ENCODE results near the gene KLHL25.

KLHL25 gene

DNA sequence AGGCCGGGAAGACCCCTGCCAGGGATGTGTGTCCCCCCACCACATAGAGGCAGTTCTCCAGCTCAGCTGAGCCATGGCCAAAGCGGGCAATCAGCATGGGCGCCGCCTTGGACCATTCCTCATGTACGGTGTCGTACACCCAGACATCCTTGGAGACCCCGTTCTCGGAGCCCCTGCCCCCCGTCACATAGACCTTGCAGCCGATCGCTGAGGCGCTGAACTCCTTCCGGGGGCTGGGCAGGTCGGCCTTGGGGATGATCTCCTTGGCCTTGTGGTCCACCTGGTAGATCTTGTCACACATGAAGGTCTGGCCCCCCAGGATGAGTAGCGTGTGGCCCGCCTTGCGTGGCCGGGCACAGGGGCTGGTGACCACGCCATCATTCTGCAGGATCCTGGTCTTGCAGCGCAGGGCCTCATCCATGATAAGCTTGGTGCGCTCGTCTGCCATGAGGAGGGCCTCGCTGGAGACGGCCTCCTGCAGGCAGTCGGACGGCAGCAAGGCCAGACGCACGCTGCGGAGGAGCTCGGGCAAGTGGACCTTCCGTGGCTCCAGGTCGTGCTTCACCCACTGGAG, 26.0 kb downstream of the KLHL25 start:
- TF ChIP-seq SP1 (IDR thresholded peaks at IDR 0.05) (no peak), SUZ12 (IDR thresholded peaks at IDR 0.05) (no peak), ZNF384 (IDR thresholded peaks at IDR 0.05) (no peak), HDGF (IDR thresholded peaks at IDR 0.05; ENCODE audit: borderline replicate concordance) (no peak), ELF4 (IDR thresholded peaks at IDR 0.05) (no peak), BHLHE40 (IDR thresholded peaks at IDR 0.05; ENCODE audit: borderline replicate concordance) (no peak), FOXM1 (IDR thresholded peaks at IDR 0.05; ENCODE audit: borderline replicate concordance) (no peak), NFRKB (IDR thresholded peaks at IDR 0.05) (no peak), TARDBP (IDR thresholded peaks at IDR 0.05) (no peak), FOXK2 (IDR thresholded peaks at IDR 0.05) (no peak), ARNT (IDR thresholded peaks at IDR 0.05) (no peak), FOXA1 (IDR thresholded peaks at IDR 0.05) (no peak)
- CTCF ChIA-PET = no interaction called here
- no peak for DNase-seq (ENCODE audit: extremely low spot score)
- POLR2A ChIA-PET = no interaction called here

DNA sequence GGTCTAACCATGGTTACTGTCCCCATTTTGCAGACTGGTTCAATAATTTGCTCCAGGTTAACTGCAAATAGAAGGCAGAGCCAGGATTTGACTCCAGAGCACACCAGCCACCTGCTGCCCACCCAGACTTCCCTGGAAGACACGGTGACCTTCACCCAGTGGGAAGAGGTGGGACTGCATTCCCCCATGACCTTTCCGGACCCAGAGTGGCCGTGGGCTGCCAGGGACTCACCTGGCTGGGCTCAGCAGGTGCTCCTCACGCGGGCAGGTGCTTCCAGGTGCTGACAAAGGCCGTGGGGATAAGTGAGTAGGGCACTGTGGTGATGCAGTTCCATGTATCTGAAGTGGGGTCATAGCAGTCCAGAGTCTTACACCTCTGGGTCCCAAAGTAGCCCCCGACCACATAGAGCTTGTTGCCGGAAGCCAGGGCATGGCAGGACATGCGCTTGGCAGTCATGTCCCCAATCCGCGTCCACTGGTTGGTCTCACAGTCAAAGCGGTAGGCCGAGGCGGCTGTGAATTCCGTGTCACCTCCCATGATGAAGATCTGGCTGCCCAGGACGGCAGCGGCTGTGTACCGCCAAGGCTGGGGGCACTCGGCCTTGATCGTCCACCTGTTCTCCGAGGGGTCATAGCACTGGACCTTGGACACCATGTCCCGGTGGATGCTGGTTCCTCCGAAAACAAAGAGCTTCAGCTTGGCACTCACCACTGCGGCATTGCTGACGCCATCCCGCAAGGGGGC, 26.8 kb downstream of the KLHL25 start:
- TF ChIP-seq LEF1 (IDR thresholded peaks at IDR 0.05; ENCODE audit: borderline replicate concordance) (no peak), ARNT (IDR thresholded peaks at IDR 0.05) (no peak), L3MBTL2 (conservative IDR thresholded peaks at IDR 0.05) (no peak), FOXM1 (IDR thresholded peaks at IDR 0.05; ENCODE audit: borderline replicate concordance) (no peak), TARDBP (IDR thresholded peaks at IDR 0.05) (no peak), SP1 (IDR thresholded peaks at IDR 0.05) (no peak), NFRKB (IDR thresholded peaks at IDR 0.05) (no peak), ZNF384 (IDR thresholded peaks at IDR 0.05) (no peak), SUZ12 (IDR thresholded peaks at IDR 0.05) (no peak), HDGF (IDR thresholded peaks at IDR 0.05; ENCODE audit: borderline replicate concordance) (no peak)
- TF ChIP-seq, protein P1, sequence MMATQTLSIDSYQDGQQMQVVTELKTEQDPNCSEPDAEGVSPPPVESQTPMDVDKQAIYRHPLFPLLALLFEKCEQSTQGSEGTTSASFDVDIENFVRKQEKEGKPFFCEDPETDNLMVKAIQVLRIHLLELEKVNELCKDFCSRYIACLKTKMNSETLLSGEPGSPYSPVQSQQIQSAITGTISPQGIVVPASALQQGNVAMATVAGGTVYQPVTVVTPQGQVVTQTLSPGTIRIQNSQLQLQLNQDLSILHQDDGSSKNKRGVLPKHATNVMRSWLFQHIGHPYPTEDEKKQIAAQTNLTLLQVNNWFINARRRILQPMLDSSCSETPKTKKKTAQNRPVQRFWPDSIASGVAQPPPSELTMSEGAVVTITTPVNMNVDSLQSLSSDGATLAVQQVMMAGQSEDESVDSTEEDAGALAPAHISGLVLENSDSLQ (IDR thresholded peaks at IDR 0.05) = no peak
- ChIA-PET POLR2A (no interaction called here), CTCF (no interaction called here)
- no peak for DNase-seq (ENCODE audit: extremely low spot score)

GRCh38 chr15:85766001-85766831, 28.5 kb downstream of the KLHL25 start:
- ChIA-PET POLR2A (no interaction called here), CTCF (no interaction called here)
- DNase-seq (ENCODE audit: extremely low spot score) = no peak
- TF ChIP-seq, protein P1 (IDR thresholded peaks at IDR 0.05) = no peak
- no peak for TF ChIP-seq FOXK2 (IDR thresholded peaks at IDR 0.05)
- TF ChIP-seq L3MBTL2 (conservative IDR thresholded peaks at IDR 0.05) = no peak
- no peak for TF ChIP-seq ARNT (IDR thresholded peaks at IDR 0.05)
- no peak for TF ChIP-seq FOXM1 (IDR thresholded peaks at IDR 0.05; ENCODE audit: borderline replicate concordance)
- TF ChIP-seq HDGF (IDR thresholded peaks at IDR 0.05; ENCODE audit: borderline replicate concordance) = no peak
- no peak for TF ChIP-seq ELF4 (IDR thresholded peaks at IDR 0.05)
- no peak for TF ChIP-seq LEF1 (IDR thresholded peaks at IDR 0.05; ENCODE audit: borderline replicate concordance)
- no peak for TF ChIP-seq BHLHE40 (IDR thresholded peaks at IDR 0.05; ENCODE audit: borderline replicate concordance)
- no peak for TF ChIP-seq SP1 (IDR thresholded peaks at IDR 0.05)
- TF ChIP-seq TARDBP (IDR thresholded peaks at IDR 0.05) = no peak
- no peak for TF ChIP-seq FOXA1 (IDR thresholded peaks at IDR 0.05)
- no peak for TF ChIP-seq ZNF384 (IDR thresholded peaks at IDR 0.05)
- no peak for TF ChIP-seq NFRKB (IDR thresholded peaks at IDR 0.05)
- no peak for TF ChIP-seq CTBP1 (IDR thresholded peaks at IDR 0.05; ENCODE audit: borderline replicate concordance)
- no peak for TF ChIP-seq SUZ12 (IDR thresholded peaks at IDR 0.05)

DNA sequence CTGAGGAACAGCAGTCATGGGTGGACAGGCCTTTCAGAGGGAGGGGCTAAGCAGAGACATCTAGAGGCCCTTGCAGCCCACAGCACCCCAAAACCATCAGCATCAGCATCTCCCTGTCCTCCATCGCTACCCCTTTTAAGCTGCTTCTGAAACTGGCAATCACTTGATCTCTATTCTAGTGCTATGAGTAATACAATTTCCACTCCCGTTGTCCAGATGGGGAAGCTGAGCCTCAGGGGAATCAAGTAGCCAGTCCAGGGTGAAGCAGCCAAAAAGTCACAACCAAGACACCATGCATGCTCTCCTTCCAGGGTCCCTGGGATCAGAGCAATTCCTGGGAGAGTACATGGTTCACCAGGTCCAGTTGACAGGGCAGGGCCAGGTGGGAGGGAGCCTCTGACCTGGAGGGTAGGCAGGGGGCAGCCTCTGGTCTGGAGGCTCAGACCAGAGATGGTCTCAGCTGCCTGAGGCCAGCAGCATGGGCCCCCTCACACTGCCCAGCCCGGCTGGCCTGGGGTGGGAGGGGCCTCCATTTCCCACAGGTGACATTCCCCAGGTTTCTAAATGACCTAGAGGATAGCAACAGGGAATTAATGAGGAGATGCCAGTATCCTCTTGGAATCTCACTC, 30.0 kb downstream of the KLHL25 start:
- POLR2A ChIA-PET = no interaction called here
- TF ChIP-seq SUZ12 (IDR thresholded peaks at IDR 0.05) = no peak
- TF ChIP-seq TARDBP (IDR thresholded peaks at IDR 0.05) = no peak
- TF ChIP-seq, protein P1 (IDR thresholded peaks at IDR 0.05) = no peak
- TF ChIP-seq FOXM1 (IDR thresholded peaks at IDR 0.05; ENCODE audit: borderline replicate concordance) = no peak
- no peak for TF ChIP-seq ZNF384 (IDR thresholded peaks at IDR 0.05)
- TF ChIP-seq LEF1 (IDR thresholded peaks at IDR 0.05; ENCODE audit: borderline replicate concordance) = no peak
- TF ChIP-seq CTBP1 (IDR thresholded peaks at IDR 0.05; ENCODE audit: borderline replicate concordance) = no peak
- no peak for DNase-seq (ENCODE audit: extremely low spot score)
- CTCF ChIA-PET = interaction anchor here (1.8 kb wide), 1 partner anchor 35 kb away, joined by 4 read pairs; no protein-coding TSS in a partner anchor

Data from HEK293T (cell line).